A549 (cell line): ENCODE measurements around the gene IRF2BPL. TPM values are rescaled to one million over a fixed set of nuclear protein-coding genes. Genes with fewer than 3 reads are reported as not detected.

ENCODE experiments used
- ATAC-seq, 2 experiments: fragments of 200-7000 bp in 1 of 2; fragments of >200 bp in 1 of 2; cut with Nextera tagmentation in 1 of 2; cut with Tn5 transposase in 1 of 2; 3 replicates each; pipeline versions ENCODE4 v1.8.0 to v1.9.1; 2018 to 2020; ENCODE audit warnings: mild to moderate bottlenecking in 1 of 2, moderate library complexity in 1 of 2
- CTCF ChIA-PET: fragments of 300-600 bp; sonication (Branson Sonifier 250); formaldehyde crosslinking; extraction: SDS; loops from one replicate; lab custom pipeline; 2021; ENCODE audit warnings: antibody characterized with exemption, inconsistent platforms; lab: Yijun Ruan, JAX
- POLR2A ChIA-PET: fragments of 350-600 bp; formaldehyde crosslinking; extraction: SDS; loops from one replicate; lab custom pipeline; 2021; ENCODE audit warnings: antibody characterized with exemption, inconsistent platforms; lab: Yijun Ruan, JAX
- DNase-seq, 2 experiments: peaks; one replicate each; pipeline versions ENCODE4 v3.0.0 to v3.0.0-alpha.2; 2011 to 2016; ENCODE audit warnings: low read depth in 1 of 2, low spot score in 1 of 2
- FAIRE-seq: peaks from 2 replicates; lab custom pipeline; 2011; peaks lifted over from hg19 to GRCh38; lab: Jason Lieb, UNC
- H3K27ac ChIP-seq, 2 experiments: fragments of >200 bp; sonication (Bioruptor Twin); formaldehyde crosslinking; 3 replicates each; pipeline ENCODE4 v1.5.1; 2016 to 2017
- H3K4me1 ChIP-seq: fragments of >200 bp; sonication (Bioruptor Twin); formaldehyde crosslinking; 3 replicates; pipeline ENCODE4 v1.6.1; 2016
- H3K4me2 ChIP-seq: fragments of >200 bp; sonication (Bioruptor Twin); formaldehyde crosslinking; 3 replicates; pipeline ENCODE4 v1.6.1; 2016
- H3K4me3 ChIP-seq: fragments of >200 bp; sonication (Bioruptor Twin); formaldehyde crosslinking; 3 replicates; pipeline ENCODE4 v1.5.1; 2016
- H3K9me3 ChIP-seq: fragments of >200 bp; sonication (Bioruptor Twin); formaldehyde crosslinking; 3 replicates; pipeline ENCODE4 v1.6.1; 2016
- BHLHE40 ChIP-seq: IDR thresholded peaks from 2 replicates; pipeline ENCODE4 v1.6.1; 2012; ENCODE audit warnings: low read depth, low read length, inconsistent platforms
- CBX2 ChIP-seq: fragments of 200-600 bp; sonication (generic); IDR thresholded peaks from 2 replicates; pipeline ENCODE4 v1.6.1; 2016; ENCODE audit warnings: low read depth, mild to moderate bottlenecking, borderline replicate concordance
- CBX8 ChIP-seq: fragments of 200-600 bp; sonication (generic); IDR thresholded peaks from 2 replicates; pipeline ENCODE4 v1.6.1; 2016
- CHD2 ChIP-seq: fragments of 150-350 bp; IDR thresholded peaks from 2 replicates; pipeline ENCODE4 v1.6.1; 2014; ENCODE audit warnings: low read length; ENCODE audit not compliant: partially characterized antibody
- EP300 ChIP-seq, 2 experiments: fragments of >200 bp; sonication (Bioruptor Twin); formaldehyde crosslinking; IDR thresholded peaks; 2 replicates in 1 of 2; 3 replicates in 1 of 2; pipeline ENCODE4 v1.6.1; 2016 to 2017
- HOXA7 ChIP-seq: fragments of 250-450 bp; sonication (Bioruptor Pico); IDR thresholded peaks from 2 replicates; pipeline ENCODE4 v1.5.0; 2020; ENCODE audit warnings: mild to moderate bottlenecking, moderate library complexity
- HOXB13 ChIP-seq: fragments of 250-450 bp; sonication (Bioruptor Pico); IDR thresholded peaks from 2 replicates; pipeline ENCODE4 v1.5.0; 2020; ENCODE audit warnings: low read depth, mild to moderate bottlenecking, moderate library complexity
- HOXB5 ChIP-seq: fragments of 250-450 bp; sonication (Bioruptor Pico); IDR thresholded peaks from 2 replicates; pipeline ENCODE4 v1.5.0; 2020; ENCODE audit warnings: mild to moderate bottlenecking, moderate library complexity
- JUNB ChIP-seq: fragments of >200 bp; sonication (Bioruptor Twin); formaldehyde crosslinking; IDR thresholded peaks from 2 replicates; pipeline ENCODE4 v1.6.1; 2016
- KDM5A ChIP-seq: fragments of 200-600 bp; sonication (generic); IDR thresholded peaks from 2 replicates; pipeline ENCODE4 v1.6.1; 2016; ENCODE audit warnings: antibody characterized with exemption, mild to moderate bottlenecking
- MYC ChIP-seq: IDR thresholded peaks from 2 replicates; pipeline ENCODE4 v1.6.1; 2012; ENCODE audit warnings: mild to moderate bottlenecking, inconsistent platforms, low read length, improper control_type of control experiment, borderline replicate concordance
- NFE2L2 ChIP-seq: fragments of 150-350 bp; conservative IDR thresholded peaks from 2 replicates; pipeline ENCODE4 v1.6.1; 2014; ENCODE audit warnings: low read length
- NPAS2 ChIP-seq: fragments of 250-450 bp; sonication (Bioruptor Pico); IDR thresholded peaks from 2 replicates; pipeline ENCODE4 v1.8.0; 2022; ENCODE audit warnings: mild to moderate bottlenecking, moderate library complexity, borderline replicate concordance
- RAD21 ChIP-seq, 2 experiments: fragments of >200 bp in 1 of 2; sonication (Bioruptor Twin) in 1 of 2; formaldehyde crosslinking in 1 of 2; IDR thresholded peaks in 1 of 2; conservative IDR thresholded peaks in 1 of 2; 2 replicates in 1 of 2; 3 replicates in 1 of 2; pipeline ENCODE4 v1.6.1; 2012 to 2018; ENCODE audit warnings: inconsistent platforms in 1 of 2
- RCOR1 ChIP-seq: fragments of 150-350 bp; IDR thresholded peaks from 2 replicates; pipeline ENCODE4 v1.6.1; 2014; ENCODE audit warnings: antibody characterized with exemption, low read length, low read depth
- SREBF2 ChIP-seq: fragments of 450-650 bp; IDR thresholded peaks from 2 replicates; pipeline ENCODE4 v1.6.1; 2014; ENCODE audit warnings: mild to moderate bottlenecking, moderate library complexity
- TFCP2L1 ChIP-seq: fragments of 250-450 bp; sonication (Bioruptor Pico); IDR thresholded peaks from 2 replicates; pipeline ENCODE4 v1.5.0; 2021; ENCODE audit warnings: mild to moderate bottlenecking
- ZC3H11A ChIP-seq: fragments of 450-650 bp; IDR thresholded peaks from 2 replicates; pipeline ENCODE4 v1.6.1; 2014; ENCODE audit warnings: antibody characterized with exemption, mild to moderate bottlenecking
- ZNF302 ChIP-seq: fragments of 250-450 bp; sonication (Bioruptor Pico); IDR thresholded peaks from 2 replicates; pipeline ENCODE4 v1.9.0; 2021; ENCODE audit warnings: inconsistent platforms, mild to moderate bottlenecking, moderate library complexity
- ZSCAN20 ChIP-seq: fragments of 250-450 bp; sonication (Bioruptor Pico); IDR thresholded peaks from 2 replicates; pipeline ENCODE4 v1.8.0; 2022; ENCODE audit warnings: mild to moderate bottlenecking, moderate library complexity
- WGBS: methylation state at CpG from one replicate; pipeline ENCODE4 v1.1.6; 2017; ENCODE audit errors: missing lambda C conversion rate; 5-methylcytosine and 5-hydroxymethylcytosine counted together
- polyA plus RNA-seq, 4 experiments: library from polyadenylated mRNA; depleted of rRNA in 3 of 4; stranded (reverse); fragments of >200 nt; fragmentation: RNase III in 1 of 4; extraction: RNeasy Plus Mini Kit Qiagen cat#74134 plus additional on column Dnase treatment in 1 of 4; gene quantifications; 2 replicates in 3 of 4; 3 replicates in 1 of 4; pipeline ENCODE4 v1.2.3, GENCODE V29; 2011 to 2017
- TF ChIP-seq, protein P1 (sequence below): fragments of >200 bp; sonication (Bioruptor Twin); formaldehyde crosslinking; IDR thresholded peaks from 2 replicates; pipeline ENCODE4 v1.6.1; 2016
- TF ChIP-seq, protein P2 (sequence below): fragments of 450-650 bp; IDR thresholded peaks from 2 replicates; pipeline ENCODE4 v1.6.1; 2014; ENCODE audit warnings: antibody characterized with exemption

IRF2BPL gene
- polyA plus RNA-seq, 2 of the 4 experiments (the other 2 are of a cell fraction): 18.1 to 28.3 TPM

DNA sequence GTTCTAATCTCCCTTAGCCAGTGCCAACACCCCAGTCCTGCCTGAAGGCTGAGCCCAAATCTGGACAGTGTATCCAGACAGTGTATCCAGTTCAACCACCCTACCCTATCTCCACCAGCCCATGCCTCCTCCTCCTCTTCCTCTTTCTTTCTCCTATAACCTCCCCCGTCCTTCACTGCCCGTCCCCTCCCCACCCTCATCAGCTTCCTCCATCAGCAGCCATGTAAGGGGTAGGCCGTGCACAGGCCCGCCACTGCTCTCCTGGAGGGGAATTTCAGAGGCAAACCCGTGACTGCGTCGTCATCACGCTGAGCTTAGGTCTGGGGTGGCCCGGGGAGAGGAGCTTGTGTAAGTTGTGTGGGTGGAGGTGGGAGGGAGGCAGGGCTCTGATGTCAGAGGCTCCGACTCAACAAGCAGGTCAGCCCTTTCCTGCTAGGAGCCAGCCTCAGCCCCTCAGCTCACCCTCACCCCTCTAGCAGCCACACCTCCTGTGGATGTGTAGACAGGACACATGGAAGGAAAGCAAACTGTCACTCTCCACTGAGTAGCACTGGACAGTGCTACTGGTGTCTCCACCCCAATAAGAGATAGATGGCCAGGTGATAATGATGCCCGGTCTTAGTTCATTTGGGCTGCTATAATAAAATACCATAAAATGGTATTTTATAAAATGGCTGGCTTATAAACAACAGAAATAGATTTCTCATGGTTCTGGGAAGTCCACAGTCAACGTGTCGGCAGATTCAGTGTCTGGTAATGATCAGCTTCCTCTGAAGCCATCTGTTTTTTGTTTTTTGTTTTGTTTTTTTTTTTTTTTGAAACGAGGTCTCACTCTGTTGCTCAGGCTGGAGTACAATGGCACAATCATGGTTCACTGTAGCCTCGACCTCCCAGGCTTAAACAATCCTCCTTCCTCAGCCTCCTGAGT lies 50.5 kb downstream of the IRF2BPL start:
- H3K4me2 ChIP-seq: no peak overlapping the region
- H3K9me3 ChIP-seq: peaks cover 15% of the 10 kb centered on the region
- no peaks in the 10 kb centered on the region for H3K4me1 ChIP-seq
- no peak for TF ChIP-seq NPAS2
- TF ChIP-seq KDM5A: no peak
- TF ChIP-seq, protein P1, sequence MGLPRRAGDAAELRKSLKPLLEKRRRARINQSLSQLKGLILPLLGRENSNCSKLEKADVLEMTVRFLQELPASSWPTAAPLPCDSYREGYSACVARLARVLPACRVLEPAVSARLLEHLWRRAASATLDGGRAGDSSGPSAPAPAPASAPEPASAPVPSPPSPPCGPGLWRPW: no peak
- TF ChIP-seq RAD21 (conservative IDR thresholded peaks at IDR 0.05 in 1 of 2, IDR thresholded peaks at IDR 0.05 in 1 of 2): no peak
- no peak for TF ChIP-seq BHLHE40
- no peak for TF ChIP-seq EP300 (IDR thresholded peaks at IDR 0.05)
- TF ChIP-seq HOXA7 (CRISPR knock-in tag): no peak
- TF ChIP-seq ZC3H11A: no peak
- TF ChIP-seq, protein P2, sequence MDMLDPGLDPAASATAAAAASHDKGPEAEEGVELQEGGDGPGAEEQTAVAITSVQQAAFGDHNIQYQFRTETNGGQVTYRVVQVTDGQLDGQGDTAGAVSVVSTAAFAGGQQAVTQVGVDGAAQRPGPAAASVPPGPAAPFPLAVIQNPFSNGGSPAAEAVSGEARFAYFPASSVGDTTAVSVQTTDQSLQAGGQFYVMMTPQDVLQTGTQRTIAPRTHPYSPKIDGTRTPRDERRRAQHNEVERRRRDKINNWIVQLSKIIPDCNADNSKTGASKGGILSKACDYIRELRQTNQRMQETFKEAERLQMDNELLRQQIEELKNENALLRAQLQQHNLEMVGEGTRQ: no peak
- TF ChIP-seq ZNF302: no peak
- no peak for TF ChIP-seq RCOR1
- no peak for TF ChIP-seq JUNB
- no peak for TF ChIP-seq TFCP2L1 (CRISPR knock-in tag)
- TF ChIP-seq CBX2: no peak
- no peak for TF ChIP-seq CBX8
- no peak for TF ChIP-seq SREBF2
- TF ChIP-seq HOXB13 (CRISPR knock-in tag): no peak
- TF ChIP-seq ZSCAN20 (CRISPR knock-in tag): no peak
- no peak for TF ChIP-seq CHD2
- no peak for TF ChIP-seq MYC
- H3K27ac ChIP-seq: peak overlapping the region in 1 of 2 experiments; percentile 14; a peak in 1 of 6 replicates
- CTCF ChIA-PET: interaction anchor here (1.2 to 4.4 kb wide), 4 partner anchors 61 to 93 kb away, joined by 3 to 14 read pairs (median 7); no protein-coding TSS in a partner anchor
- DNase-seq (no peak), ATAC-seq (peak; percentile 40 to 44; a peak in 5 of 6 replicates), FAIRE-seq (no peak)
- POLR2A ChIA-PET: interaction anchor here (0.9 kb wide), 1 partner anchor 44 kb away, joined by 3 read pairs; no protein-coding TSS in a partner anchor
- WGBS: 75% methylated on average over 7 of the region's 15 CpGs
- no peak overlapping the region for H3K4me3 ChIP-seq

DNA sequence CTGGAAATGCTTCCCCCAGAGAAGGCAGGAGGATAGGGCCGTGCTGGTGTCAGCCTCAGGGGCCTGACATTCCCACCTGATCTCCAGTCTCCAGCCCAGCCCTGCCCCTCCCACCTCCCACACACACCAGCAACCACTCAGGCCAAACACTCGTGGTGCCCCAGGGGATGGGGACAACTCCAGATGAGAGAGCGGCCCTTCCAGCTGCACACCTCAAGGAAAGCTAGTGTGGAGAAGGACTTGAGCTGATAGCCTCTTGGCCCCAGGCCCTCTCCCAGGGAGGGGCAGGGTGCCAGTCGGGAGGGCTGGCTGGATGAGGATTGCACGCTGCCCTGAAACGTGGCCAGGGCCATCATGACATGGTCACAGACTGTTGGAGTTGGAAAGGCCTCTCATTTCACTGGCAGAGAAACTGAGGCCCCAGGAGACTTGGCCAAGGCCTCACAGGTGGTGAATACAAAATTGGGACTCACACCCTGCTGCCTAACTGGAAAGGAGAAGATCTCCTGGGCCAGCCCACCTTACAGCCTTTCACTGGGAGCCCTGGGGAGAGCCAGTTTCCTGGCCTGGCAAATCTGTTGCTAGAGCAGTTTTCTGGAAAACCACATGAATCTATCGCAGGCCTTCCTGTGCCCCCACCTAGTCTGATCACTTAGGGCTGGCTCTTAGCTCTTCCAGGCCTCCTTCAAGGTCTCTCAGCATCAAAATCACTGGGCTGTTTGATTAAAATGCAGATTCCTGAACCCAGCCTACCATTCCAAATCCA lies 52.1 kb downstream of the IRF2BPL start:
- DNase-seq (no peak), FAIRE-seq (no peak), ATAC-seq (peak in 1 of 2 experiments; percentile 19; a peak in 3 of 6 replicates)
- Histone ChIP-seq H3K9me3 (peaks cover 4% of the 10 kb centered on the region; the same call in 2 of the 3 replicates), H3K27ac (peak overlapping the region in 1 of 2 experiments; percentile 42; a peak in 2 of 6 replicates), H3K4me1 (no peaks in the 10 kb centered on the region), H3K4me3 (no peak overlapping the region), H3K4me2 (no peak overlapping the region)
- POLR2A ChIA-PET: no interaction called here
- TF ChIP-seq ZSCAN20 (CRISPR knock-in tag) (no peak), CBX8 (no peak), HOXB5 (CRISPR knock-in tag) (no peak), NFE2L2 (no peak)
- CTCF ChIA-PET: interaction anchor here (1.2 to 4.4 kb wide), 6 partner anchors 9 to 100 kb away, joined by 3 to 17 read pairs (median 4); no protein-coding TSS in a partner anchor
- WGBS: 79% methylated on average over 7 of the region's 7 CpGs
